RWPE1 (cell line): ENCODE data around the gene C1orf35.
A peak's percentile ranks its signal among the peaks of the same experiment; 100 is the strongest.

Source experiments
- CTCF ChIA-PET: fragments of 350-600 bp; sonication (Branson Sonifier 250); formaldehyde crosslinking; extraction: SDS; loops from one replicate; lab custom pipeline; 2021; lab: Yijun Ruan, JAX
- POLR2A ChIA-PET: fragments of 400-600 bp; formaldehyde crosslinking; extraction: SDS; loops from one replicate; lab custom pipeline; 2020; ENCODE audit warnings: antibody characterized with exemption; ENCODE audit not compliant: low non-redundant PET; lab: Yijun Ruan, JAX
- DNase-seq: peaks from one replicate; pipeline ENCODE4 v3.0.0; 2012; ENCODE audit warnings: low spot score
- H3K27ac ChIP-seq: fragments of 450-650 bp; 2 replicates; pipeline ENCODE4 v1.5.1; 2017
- CTCF ChIP-seq: fragments of 450-650 bp; conservative IDR thresholded peaks from 2 replicates; pipeline ENCODE4 v1.5.1; 2017; ENCODE audit warnings: low read depth, mild to moderate bottlenecking

C1orf35 gene

GRCh38 chr1:228102791-228103620, at the start of gene C1orf35:
C1orf35 (minus strand) TSS chr1:228103325; CDS start chr1:228103227, 98 bp downstream.
- ChIA-PET POLR2A (no interaction called here), CTCF (interaction anchor here (0.6 kb wide), 1 partner anchor 386 kb away, joined by 3 read pairs; no protein-coding TSS in a partner anchor)
- peak within 1 kb of the TSS; percentile 84 for H3K27ac ChIP-seq
- peak; percentile 94 for DNase-seq
- no peak for TF ChIP-seq CTCF

GRCh38 chr1:228152918-228153258, 49.8 kb upstream of the C1orf35 start:
- DNase-seq, result no peak
- ChIA-PET POLR2A (no interaction called here), CTCF (interaction anchor here (0.6 kb wide), 1 partner anchor 52 kb away, joined by 3 read pairs; no protein-coding TSS in a partner anchor)
- peak overlapping the region; percentile 100 for H3K27ac ChIP-seq
- no peak for TF ChIP-seq CTCF

- peak overlapping the region; percentile 100 for H3K27ac ChIP-seq
- TF ChIP-seq CTCF, result no peak
- ChIA-PET CTCF (interaction anchor here (1.0 kb wide), 1 partner anchor 390 kb away, joined by 4 read pairs; no protein-coding TSS in a partner anchor), POLR2A (interaction anchor here (0.8 to 1.0 kb wide), 2 partner anchors 9 to 14 kb away, joined by 3 to 4 read pairs; no protein-coding TSS in a partner anchor)
- no peak for DNase-seq
Observed at GRCh38 chr1:228152097-228152917, 49.2 kb upstream of the C1orf35 start.

- ChIA-PET POLR2A (interaction anchor here (0.5 to 1.4 kb wide), 4 partner anchors 10 to 977 kb away, joined by 3 to 11 read pairs (median 7); no protein-coding TSS in a partner anchor), CTCF (interaction anchor here (1.0 kb wide), 2 partner anchors 21 to 389 kb away, joined by 4 to 5 read pairs; no protein-coding TSS in a partner anchor)
- peak overlapping the region; percentile 100 for H3K27ac ChIP-seq
- DNase-seq, result no peak
- TF ChIP-seq CTCF, result no peak
Observed at GRCh38 chr1:228151180-228151925, 48.2 kb upstream of the C1orf35 start.

GRCh38 chr1:228150461-228151179, 47.5 kb upstream of the C1orf35 start:
- DNase-seq, result peak; percentile 44
- TF ChIP-seq CTCF, result no peak
- POLR2A ChIA-PET, result interaction anchor here (0.5 to 1.5 kb wide), 3 partner anchors 12 to 978 kb away, joined by 10 to 11 read pairs (median 11); no protein-coding TSS in a partner anchor
- peak overlapping the region; percentile 100 for H3K27ac ChIP-seq
- CTCF ChIA-PET, result interaction anchor here (0.7 to 1.0 kb wide), 2 partner anchors 20 to 130 kb away, joined by 3 to 5 read pairs; no protein-coding TSS in a partner anchor
